ENCODE results near the gene TUFT1. TPM values are rescaled to one million over a fixed set of nuclear protein-coding genes. Genes with fewer than 3 reads are reported as not detected.

TUFT1 gene
- polyA plus RNA-seq, 2 of the 4 experiments (the other 2 are of a cell fraction): 21.1 to 27.5 TPM

- peak; percentile 20 to 41; a peak in 4 of 6 replicates for ATAC-seq
- peak; percentile 71 to 90 for DNase-seq (ENCODE audit: low read depth in 1 of 2, low spot score in 1 of 2)
- H3K4me1 ChIP-seq: peaks cover 60% of the 10 kb centered on the region
- WGBS (ENCODE audit: missing lambda C conversion rate): 8% methylated on average over 9 of the region's 9 CpGs
- peak overlapping the region; percentile 67 to 84 for H3K27ac ChIP-seq
- FAIRE-seq: no peak
- no peaks in the 10 kb centered on the region for H3K9me3 ChIP-seq
- no peak overlapping the region for H3K4me3 ChIP-seq
- peak overlapping the region; percentile 53 for H3K4me2 ChIP-seq
- ChIA-PET CTCF (interaction anchor here (0.6 to 6.2 kb wide), 9 partner anchors 15 to 299 kb away, joined by 3 to 47 read pairs (median 4); no protein-coding TSS in a partner anchor), POLR2A (interaction anchor here (0.6 to 1.8 kb wide), 7 partner anchors 10 to 78 kb away, joined by 3 to 8 read pairs (median 3); partner anchors contain the start of gene POGZ)
- no peak for TF ChIP-seq TFCP2L1 (CRISPR knock-in tag; IDR thresholded peaks at IDR 0.05)
- no peak for TF ChIP-seq HDAC2 (IDR thresholded peaks at IDR 0.05)
- TF ChIP-seq, protein P1, sequence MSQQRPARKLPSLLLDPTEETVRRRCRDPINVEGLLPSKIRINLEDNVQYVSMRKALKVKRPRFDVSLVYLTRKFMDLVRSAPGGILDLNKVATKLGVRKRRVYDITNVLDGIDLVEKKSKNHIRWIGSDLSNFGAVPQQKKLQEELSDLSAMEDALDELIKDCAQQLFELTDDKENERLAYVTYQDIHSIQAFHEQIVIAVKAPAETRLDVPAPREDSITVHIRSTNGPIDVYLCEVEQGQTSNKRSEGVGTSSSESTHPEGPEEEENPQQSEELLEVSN (IDR thresholded peaks at IDR 0.05; ENCODE audit: borderline replicate concordance, low read depth): peak; percentile 87
- TF ChIP-seq RCOR1 (IDR thresholded peaks at IDR 0.05; ENCODE audit: low read depth, low read length): no peak
- no peak for TF ChIP-seq ZNF302 (CRISPR knock-in tag; IDR thresholded peaks at IDR 0.05)
- TF ChIP-seq HEYL (CRISPR knock-in tag; IDR thresholded peaks at IDR 0.05): no peak
- TF ChIP-seq ZFP36 (IDR thresholded peaks at IDR 0.05; ENCODE audit: borderline replicate concordance, partially characterized antibody): no peak
- no peak for TF ChIP-seq POLR2A (IDR thresholded peaks at IDR 0.05; ENCODE audit: low read length)
- TF ChIP-seq ESRRA (IDR thresholded peaks at IDR 0.05; ENCODE audit: borderline replicate concordance, low read length): no peak
- no peak; the same call in 1 of the 2 replicates for TF ChIP-seq RFX5 (IDR thresholded peaks at IDR 0.05)
- TF ChIP-seq NPAS2 (CRISPR knock-in tag; IDR thresholded peaks at IDR 0.05; ENCODE audit: borderline replicate concordance): no peak
- TF ChIP-seq RAD21 (conservative IDR thresholded peaks at IDR 0.05 in 1 of 2, IDR thresholded peaks at IDR 0.05 in 1 of 2): no peak
- peak; percentile 92; the same call in 1 of the 2 replicates for TF ChIP-seq ATOH8 (CRISPR knock-in tag; IDR thresholded peaks at IDR 0.05; ENCODE audit: low read depth)
- no peak for TF ChIP-seq FOXS1 (CRISPR knock-in tag; IDR thresholded peaks at IDR 0.05)
- TF ChIP-seq ZSCAN20 (CRISPR knock-in tag; IDR thresholded peaks at IDR 0.05): no peak
- TF ChIP-seq KDM1A (IDR thresholded peaks at IDR 0.05; ENCODE audit: low read depth): no peak
- no peak for TF ChIP-seq CHD2 (IDR thresholded peaks at IDR 0.05; ENCODE audit: low read length, partially characterized antibody)
- no peak for TF ChIP-seq ZC3H11A (IDR thresholded peaks at IDR 0.05)
- no peak for TF ChIP-seq TP53 (CRISPR knock-in tag; IDR thresholded peaks at IDR 0.05)
- no peak for TF ChIP-seq USF2 (IDR thresholded peaks at IDR 0.05)
- TF ChIP-seq RARB (CRISPR knock-in tag; IDR thresholded peaks at IDR 0.05): no peak
- TF ChIP-seq, protein P2, sequence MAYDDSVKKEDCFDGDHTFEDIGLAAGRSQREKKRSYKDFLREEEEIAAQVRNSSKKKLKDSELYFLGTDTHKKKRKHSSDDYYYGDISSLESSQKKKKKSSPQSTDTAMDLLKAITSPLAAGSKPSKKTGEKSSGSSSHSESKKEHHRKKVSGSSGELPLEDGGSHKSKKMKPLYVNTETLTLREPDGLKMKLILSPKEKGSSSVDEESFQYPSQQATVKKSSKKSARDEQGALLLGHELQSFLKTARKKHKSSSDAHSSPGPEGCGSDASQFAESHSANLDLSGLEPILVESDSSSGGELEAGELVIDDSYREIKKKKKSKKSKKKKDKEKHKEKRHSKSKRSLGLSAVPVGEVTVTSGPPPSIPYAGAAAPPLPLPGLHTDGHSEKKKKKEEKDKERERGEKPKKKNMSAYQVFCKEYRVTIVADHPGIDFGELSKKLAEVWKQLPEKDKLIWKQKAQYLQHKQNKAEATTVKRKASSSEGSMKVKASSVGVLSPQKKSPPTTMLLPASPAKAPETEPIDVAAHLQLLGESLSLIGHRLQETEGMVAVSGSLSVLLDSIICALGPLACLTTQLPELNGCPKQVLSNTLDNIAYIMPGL (CRISPR knock-in tag; IDR thresholded peaks at IDR 0.05; ENCODE audit: borderline replicate concordance): no peak
- no peak for TF ChIP-seq PHF8 (IDR thresholded peaks at IDR 0.05; ENCODE audit: borderline replicate concordance, low read depth)
- TF ChIP-seq FOSL2 (IDR thresholded peaks at IDR 0.05): peak; percentile 44; the same call in 1 of the 2 replicates
- peak; percentile 83 for TF ChIP-seq FOSL2 (CRISPR knock-in tag; IDR thresholded peaks at IDR 0.05)
- no peak for TF ChIP-seq POLR2AphosphoS2 (conservative IDR thresholded peaks at IDR 0.05; ENCODE audit: low read length)
- TF ChIP-seq, protein P3, sequence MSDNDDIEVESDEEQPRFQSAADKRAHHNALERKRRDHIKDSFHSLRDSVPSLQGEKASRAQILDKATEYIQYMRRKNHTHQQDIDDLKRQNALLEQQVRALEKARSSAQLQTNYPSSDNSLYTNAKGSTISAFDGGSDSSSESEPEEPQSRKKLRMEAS (IDR thresholded peaks at IDR 0.05): peak; percentile 96
- peak; percentile 34; the same call in 1 of the 2 replicates for TF ChIP-seq GATA3 (IDR thresholded peaks at IDR 0.05; ENCODE audit: borderline replicate concordance)
- TF ChIP-seq MAZ (IDR thresholded peaks at IDR 0.05; ENCODE audit: borderline replicate concordance, low read depth, low read length): no peak
- TF ChIP-seq, protein P4, sequence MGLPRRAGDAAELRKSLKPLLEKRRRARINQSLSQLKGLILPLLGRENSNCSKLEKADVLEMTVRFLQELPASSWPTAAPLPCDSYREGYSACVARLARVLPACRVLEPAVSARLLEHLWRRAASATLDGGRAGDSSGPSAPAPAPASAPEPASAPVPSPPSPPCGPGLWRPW (IDR thresholded peaks at IDR 0.05): no peak
- no peak for TF ChIP-seq RNF2 (IDR thresholded peaks at IDR 0.05; ENCODE audit: borderline replicate concordance, low read depth)
- no peak for TF ChIP-seq REST (IDR thresholded peaks at IDR 0.05)
- TF ChIP-seq BCL3 (IDR thresholded peaks at IDR 0.05): no peak
Measured at GRCh38 chr1:151537112-151537511, 3.0 kb upstream of the TUFT1 start.

All from A549 (cell line).